IPS-18c (cell line): ENCODE data around the gene MRC2.
"Not testable (repeated sequence)": the region's sequence is repeated elsewhere in the genome, so short reads cannot be mapped to it uniquely, and the experiment has no call there.

Experiments used
- H3K4me3 ChIP-seq: 2 replicates; pipeline ENCODE4 v1.7.0; 2013; ENCODE audit warnings: low read depth, mild to moderate bottlenecking, low read length, moderate library complexity; ENCODE audit not compliant: insufficient read depth
- H3K9me3 ChIP-seq: one replicate; pipeline ENCODE4 v1.6.1; 2013; ENCODE audit warnings: mild to moderate bottlenecking, low read length, moderate library complexity; ENCODE audit not compliant: control insufficient read depth, insufficient read depth

MRC2 gene

DNA sequence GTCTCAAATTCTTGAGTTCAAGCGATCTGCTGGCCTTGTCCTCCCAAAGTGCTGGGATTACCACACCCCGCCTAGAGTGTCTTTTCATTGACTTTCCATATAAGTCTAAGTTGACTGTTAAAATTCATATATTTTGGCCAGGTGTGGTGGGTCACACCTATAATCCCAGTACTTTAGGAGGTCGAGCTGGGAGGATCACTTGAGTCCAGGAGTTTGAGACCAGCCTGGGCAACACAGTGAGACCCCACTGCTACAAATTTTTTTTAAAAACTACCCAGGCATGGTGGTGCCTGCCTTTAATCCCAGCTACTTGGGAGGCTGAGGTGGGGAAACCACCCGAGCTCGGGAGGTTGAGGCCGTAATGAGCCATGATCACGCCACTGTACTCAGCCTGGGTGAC, 21.9 kb upstream of the MRC2 start:
- Histone ChIP-seq H3K9me3 (no peaks in the 10 kb centered on the region), H3K4me3 (no peak overlapping the region)

DNA sequence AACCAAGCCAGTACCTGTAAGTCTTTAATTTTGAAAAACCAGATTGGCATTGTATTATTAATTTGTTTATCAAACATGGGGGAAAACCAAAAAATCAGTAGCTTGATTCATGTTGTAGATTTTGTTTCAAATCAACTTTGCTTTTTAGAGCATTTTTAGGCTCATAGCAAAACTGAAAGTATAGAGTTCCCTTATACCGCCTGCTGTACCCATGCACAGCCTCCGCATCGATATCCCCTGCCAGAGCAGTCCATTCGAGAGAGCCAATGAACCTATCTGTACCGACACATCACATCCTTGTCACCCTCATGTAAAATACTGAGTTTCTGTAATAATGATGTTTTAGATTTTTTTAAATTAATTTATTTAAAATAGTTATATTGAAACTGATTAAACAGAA, 16.2 kb upstream of the MRC2 start:
- Histone ChIP-seq H3K4me3 (no peak overlapping the region), H3K9me3 (no peaks in the 10 kb centered on the region)

DNA sequence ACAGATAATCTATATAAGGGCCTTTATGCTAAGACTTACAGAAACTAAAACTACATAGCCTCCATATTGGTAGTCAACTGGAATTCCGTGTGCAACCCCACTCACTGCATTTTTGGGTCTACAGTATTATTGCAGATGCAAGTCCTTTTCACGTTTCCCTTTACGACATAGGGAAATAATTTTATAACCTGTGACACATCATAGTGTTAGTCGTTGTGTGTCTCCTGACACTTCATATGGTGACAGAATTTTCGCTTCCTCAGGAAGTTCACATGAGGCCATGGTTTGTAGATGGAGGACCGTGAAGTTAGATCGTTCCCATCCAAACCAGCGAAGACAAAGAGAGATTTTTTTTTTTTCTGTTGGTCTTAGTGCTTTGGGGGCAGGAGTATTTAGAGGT, 15.7 kb upstream of the MRC2 start:
- Histone ChIP-seq H3K9me3 (no peaks in the 10 kb centered on the region), H3K4me3 (no peak overlapping the region)

DNA sequence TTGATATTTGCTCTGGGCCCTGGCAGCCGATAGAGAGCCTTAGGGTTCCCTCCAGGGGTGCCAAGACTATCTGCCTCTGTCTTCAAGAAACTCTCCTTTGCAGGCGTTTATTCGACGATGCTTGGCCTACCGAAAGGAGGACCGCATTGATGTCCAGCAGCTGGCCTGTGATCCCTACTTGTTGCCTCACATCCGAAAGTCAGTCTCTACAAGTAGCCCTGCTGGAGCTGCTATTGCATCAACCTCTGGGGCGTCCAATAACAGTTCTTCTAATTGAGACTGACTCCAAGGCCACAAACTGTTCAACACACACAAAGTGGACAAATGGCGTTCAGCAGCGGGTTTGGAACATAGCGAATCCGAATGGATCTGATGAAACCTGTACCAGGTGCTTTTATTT, 15.2 kb upstream of the MRC2 start:
- H3K4me3 ChIP-seq, H3K9me3 ChIP-seq: not testable (repeated sequence)

DNA sequence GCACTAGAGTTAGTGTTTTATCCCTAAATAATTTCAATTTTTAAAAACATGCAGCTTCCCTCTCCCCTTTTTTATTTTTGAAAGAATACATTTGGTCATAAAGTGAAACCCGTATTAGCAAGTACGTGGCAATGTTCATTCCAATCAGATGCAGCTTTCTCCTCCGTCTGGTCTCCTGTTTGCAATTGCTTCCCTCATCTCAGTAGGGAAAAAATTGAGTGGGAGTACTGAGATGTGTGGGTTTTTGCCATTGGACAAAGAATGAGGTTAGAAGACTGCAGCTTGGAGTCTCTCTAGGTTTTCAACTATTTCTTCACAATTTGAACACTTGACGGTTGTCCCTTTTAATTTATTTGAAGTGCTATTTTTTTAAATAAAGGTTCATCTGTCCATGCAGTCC, 14.4 kb upstream of the MRC2 start:
- H3K9me3 ChIP-seq, H3K4me3 ChIP-seq: not testable (repeated sequence)

DNA sequence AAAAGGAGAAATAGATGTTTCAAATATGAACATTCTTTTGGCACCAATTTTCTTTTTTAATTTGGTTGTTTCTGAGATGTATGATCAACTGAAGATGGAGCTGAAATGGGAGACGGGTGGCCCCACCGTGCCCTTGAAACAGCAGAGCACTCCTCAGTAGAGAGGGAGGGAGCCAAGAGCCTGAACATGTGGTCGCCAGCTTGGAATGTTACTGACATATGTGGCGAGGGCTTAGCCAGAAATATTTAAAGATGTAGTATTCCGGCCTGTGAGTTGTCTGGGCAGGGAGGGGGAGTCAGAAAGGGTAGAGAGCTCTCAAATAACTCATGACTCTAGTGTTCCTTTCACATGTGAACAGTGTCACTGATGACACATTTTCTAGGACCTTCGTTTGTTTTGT, 13.3 kb upstream of the MRC2 start:
- Histone ChIP-seq H3K4me3 (no peak overlapping the region), H3K9me3 (no peaks in the 10 kb centered on the region)

DNA sequence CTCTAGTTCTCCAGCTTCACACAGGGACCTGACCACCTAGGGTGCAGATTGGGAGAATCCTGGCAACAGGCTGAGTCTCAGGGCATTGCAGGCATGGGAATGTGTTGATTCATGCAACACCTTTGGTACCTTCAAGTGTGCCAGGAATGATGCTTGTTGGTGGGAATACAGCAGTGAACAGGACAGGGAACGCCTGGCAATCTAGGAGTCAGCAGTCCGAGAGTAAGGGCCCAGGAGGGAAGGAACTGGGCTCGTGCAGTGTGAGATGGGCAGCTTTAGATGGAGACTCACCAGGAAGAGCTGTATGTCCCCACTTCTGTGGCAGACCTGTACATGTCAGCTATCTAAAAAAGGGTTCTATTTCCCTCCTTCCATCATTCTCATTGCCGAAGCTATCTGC, 12.0 kb upstream of the MRC2 start:
- Histone ChIP-seq H3K9me3 (no peaks in the 10 kb centered on the region), H3K4me3 (no peak overlapping the region)

DNA sequence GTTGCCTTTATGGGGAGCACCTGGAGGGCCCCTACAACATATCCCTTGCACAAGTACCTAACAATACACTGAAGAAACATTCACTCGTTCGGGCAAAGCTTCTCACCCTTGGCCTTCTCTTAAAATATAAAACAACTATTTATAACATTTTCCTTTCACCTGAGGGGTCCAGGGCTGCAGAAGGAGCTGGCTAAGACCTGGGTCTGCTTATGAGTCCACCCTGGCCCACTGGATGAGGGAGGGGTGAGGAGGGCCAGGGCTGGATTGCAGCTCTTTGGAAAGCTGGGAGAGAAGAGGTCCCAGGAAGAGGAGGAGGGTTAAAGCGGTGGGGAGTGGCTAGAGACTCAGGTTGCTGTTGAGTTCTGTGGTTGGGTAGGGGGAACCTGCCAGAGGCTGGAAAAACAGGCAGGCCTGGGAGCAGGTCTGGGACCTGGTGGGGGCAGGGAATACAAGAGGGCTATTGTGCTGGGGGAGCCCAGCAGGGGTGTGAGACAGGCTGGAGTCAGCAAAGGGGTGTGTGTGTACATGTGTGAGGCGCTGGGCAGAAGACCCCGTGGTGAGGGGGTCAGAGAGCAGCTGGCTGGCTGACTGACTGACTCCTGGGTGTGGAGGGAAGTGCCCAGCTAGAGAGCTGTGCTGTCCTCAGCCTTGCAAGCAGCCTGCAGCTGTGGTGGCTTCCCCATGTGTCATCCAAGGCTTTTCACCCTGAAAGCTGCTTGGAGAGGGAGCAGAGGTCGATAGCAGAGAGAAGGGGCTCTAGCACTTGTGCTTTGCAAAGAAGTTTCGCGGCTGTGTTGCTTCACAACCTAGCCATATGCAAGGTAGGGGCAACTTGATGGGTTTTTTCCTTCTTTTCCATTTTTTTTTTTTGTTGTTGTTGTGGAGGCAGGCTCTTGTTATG, 10.2 kb upstream of the MRC2 start:
- no peak overlapping the region for H3K4me3 ChIP-seq
- no peaks in the 10 kb centered on the region for H3K9me3 ChIP-seq

DNA sequence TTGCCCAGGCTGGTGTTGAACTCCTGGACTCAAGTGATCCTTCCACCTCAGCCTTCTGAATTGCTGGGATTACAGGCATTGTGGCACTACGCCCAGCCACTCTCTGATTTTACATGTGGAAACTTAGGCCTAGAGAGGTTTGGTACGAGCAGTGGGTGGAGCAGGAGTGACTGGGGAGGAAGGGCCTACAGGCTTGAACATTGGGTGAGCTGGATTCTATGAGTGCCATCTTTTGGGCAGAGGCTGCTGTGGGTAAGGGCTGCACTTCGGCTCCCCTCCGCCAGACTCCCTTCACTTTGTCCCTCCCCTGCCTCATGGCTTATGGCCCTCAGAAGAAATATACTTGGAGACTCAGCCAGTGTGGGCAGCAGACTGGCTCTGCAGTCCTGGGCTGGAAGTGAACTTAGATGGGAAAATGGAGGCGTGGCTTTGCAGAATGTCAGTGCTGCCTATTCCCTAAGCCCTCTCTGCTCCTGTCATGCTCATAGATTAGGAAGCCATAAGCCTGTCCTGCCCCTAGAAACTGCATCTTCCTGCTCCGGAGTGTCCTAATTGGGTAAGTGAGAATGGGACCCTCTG, 9.5 kb upstream of the MRC2 start:
- Histone ChIP-seq H3K4me3 (no peak overlapping the region), H3K9me3 (peaks cover 1% of the 10 kb centered on the region)

DNA sequence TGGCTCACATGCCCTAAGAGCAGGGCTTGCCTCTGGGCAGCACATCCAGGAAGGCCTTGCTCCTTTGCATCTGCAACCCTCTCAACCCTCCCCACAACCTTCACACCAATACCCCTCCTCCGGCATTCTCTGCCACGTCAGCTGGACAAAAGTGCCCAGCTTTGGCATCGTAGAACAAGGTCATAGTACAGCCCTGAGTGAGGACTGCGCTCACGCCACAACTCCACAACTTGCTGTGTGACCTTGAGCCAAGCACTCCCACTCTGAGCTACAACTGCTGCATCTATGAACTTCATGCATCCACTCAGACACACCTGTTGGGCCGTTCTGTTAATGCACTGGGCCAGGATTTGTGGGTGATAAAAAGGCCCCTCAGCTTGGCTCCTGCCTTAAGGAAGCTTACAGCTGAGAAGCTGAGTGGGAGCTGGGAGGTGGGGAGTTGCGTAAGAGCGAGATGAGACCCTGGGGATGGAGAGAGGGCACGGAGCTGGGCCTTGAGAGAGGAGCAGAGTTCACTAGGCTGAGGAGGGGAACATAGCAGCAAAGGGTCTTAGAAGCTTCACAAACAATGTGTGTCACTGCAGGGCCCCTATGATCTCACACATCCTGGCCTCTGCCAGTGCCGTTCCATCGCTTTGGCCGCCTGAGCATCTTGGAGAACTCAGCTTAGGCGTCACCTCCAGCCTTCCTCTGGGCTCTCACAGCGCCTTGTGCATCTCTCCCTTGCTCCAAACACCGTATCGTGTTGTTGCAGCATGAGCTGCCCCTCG, 8.6 kb upstream of the MRC2 start:
- Histone ChIP-seq H3K4me3 (no peak overlapping the region), H3K9me3 (peaks cover 2% of the 10 kb centered on the region)

DNA sequence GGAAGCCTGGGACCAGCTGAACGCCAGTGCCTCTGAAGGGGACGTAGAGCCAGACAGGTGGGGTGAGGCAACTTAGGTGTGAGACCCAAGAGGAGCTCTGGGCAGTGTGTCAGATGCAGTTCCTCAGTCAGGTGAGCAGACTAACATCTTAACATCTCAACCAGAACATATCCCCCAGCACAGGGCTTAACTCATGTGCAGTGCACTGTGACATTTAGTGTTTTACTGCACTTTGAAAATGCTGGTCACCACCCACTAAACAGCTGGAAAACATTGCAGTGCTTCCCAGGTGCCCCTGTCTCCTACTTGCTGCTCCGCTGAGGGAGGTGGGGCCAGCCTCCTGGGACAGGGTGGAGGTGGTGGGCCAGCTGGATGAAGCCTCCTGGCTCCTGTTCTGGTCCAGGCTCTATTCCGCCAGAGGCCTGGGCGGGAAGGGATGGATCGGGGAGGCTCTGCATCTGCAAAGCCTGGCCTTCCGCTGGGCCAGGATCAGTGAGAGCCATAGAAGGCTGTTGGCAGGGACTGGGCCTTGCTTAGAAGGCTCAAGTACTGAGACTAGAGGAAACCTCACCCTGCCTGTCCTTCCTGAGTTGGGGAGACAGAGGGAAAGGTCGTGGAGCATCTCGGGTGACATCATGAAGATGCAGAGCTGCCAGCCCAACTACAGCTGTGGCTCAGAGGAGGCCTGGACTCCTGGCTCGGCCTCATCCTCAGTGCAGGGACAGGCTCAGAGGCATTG, 7.9 kb upstream of the MRC2 start:
- peaks cover 2% of the 10 kb centered on the region for H3K9me3 ChIP-seq
- no peak overlapping the region for H3K4me3 ChIP-seq

DNA sequence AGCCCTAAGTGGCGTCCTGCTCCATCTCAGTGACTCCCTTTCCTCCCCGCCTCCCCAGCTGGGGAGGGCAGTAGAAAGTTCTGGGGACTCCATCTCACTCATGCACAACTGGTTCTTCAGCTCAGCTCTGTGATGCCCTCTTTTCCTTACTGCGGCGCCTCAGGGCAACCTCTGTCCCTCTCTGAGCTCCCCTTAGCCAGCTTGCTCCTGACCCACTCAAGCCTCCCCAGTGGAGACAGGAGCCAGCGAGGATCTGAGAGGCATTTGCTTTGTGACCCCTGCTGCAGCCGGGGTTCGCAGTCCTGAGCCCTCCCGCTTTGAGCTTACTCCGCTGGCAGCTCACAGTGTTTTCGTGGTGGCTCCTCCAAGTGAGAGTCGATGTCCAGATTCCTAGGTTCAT, 6.2 kb upstream of the MRC2 start:
- Histone ChIP-seq H3K9me3 (peaks cover 2% of the 10 kb centered on the region), H3K4me3 (no peak overlapping the region)

DNA sequence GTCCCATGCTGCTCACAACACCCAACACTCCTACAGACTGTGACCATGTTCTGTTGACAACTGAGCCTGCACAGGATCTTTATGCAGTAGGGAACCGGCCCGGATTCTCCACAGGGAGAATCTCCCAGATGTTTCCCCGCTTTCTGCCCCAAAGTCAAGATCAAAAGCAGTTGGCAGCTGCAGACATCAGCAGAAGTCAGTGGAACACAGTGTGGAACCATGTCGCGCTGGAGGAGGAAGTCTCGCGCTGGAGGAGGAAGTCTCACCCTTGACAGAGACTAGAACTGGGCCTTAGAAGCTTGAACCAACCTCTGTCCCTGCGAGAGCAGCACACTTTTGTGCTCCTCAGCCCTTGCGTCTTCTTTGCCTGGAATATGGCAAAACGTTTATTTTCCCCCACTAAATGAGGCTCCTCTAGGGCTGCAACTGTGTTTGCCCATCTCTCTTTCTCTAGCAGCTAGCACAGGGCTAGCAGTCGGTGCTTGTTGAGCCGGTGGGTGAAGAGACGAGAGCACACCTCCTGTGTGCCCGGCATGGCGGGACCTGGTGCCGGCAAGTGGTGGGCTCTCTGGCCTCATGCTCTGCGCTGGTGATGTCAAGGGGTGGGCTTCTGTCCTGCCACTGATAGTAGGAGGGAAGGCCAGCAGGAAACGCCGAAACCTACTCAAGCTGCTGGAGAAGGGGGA, 2.1 kb upstream of the MRC2 start:
- Histone ChIP-seq H3K9me3 (peaks cover 2% of the 10 kb centered on the region), H3K4me3 (no peak overlapping the region)

DNA sequence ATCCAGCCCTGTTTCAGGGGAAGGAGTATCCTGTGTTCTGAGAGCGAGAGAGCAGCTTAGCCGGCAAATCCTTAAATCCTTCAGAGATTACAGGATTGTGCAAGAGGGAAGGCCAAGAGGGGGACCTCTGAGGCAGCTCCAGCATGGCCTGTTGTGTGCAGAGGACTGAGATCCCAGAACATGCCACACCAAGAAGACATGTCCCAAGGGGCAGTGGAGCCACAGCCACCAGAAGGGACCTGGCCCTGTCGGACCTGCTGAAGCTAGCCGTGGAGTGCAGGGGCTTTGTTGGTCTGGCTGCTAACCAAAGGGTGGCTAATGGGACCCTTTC, 1.6 kb upstream of the MRC2 start:
- Histone ChIP-seq H3K9me3 (peaks cover 2% of the 10 kb centered on the region), H3K4me3 (no peak overlapping the region)

DNA sequence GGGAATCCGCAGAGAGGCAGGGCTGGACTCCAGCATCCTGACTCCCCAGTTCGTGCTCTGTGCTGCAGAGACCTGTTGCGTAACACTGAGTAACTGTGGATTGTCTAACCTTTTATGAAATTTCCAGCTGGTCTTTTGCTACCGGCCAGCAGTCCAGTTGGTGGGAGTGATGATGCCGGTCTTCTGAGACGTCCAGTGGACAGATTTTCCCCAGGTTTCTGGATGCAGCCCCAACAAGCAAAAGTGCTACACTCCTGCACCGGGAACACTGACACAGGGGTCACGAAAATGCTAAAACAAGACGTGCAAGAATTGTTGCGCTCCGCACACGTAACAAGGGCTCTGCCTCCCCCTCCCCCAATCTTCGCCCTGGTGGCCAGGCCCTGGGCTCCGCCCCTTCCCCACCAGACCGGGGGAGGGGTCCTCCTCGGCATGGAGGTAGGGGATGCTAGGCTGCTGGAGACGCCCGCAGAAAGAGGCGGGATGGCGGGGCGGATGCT, 701 bp upstream of the MRC2 start:
- Histone ChIP-seq H3K4me3 (peak overlapping the region; percentile 82), H3K9me3 (peaks cover 2% of the 10 kb centered on the region)

DNA sequence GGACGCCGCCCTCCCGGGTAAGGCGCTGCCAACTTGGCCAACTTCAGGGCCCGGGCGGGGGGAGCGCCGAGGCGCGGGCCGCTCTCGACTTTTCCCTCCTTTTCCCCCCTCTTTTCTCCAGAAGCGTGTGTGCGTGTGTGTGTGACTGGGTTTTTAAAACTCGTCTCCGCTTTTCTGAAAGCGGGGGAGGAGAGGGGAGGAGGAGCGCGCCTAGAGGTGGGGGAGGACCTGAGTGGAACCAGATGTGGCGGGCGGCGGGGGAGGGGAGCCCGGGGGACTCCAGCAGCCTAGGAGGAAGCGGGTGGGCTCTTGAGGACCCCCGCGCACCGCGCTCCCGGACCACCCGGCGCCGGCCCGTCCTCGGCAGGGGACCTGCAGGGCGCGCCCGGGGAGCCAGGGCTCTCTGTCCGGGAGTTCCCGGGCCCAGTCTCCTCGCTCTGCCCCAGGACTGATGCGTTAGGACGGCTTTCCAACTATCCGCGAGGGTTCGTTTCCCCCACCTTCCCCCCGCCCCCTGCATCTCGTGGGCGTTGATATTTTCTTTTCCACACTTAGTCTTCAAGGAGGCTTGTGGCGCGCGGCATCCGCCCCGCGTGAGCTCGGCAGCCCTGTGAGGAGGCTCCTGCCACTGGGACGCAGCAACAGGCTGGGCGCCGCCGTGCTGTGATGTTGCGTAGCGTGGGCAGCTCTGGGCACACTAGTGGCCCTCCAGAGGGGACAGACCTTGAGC, 599 bp downstream of the MRC2 start:
- Histone ChIP-seq H3K9me3 (peaks cover under 1% of the 10 kb centered on the region), H3K4me3 (peak overlapping the region; percentile 82)
